GM12878 (cell line): ENCODE data around the gene CSN1S1. TPM values are rescaled to one million over a fixed set of nuclear protein-coding genes. Genes with fewer than 3 reads are reported as not detected.
"Not testable (repeated sequence)": the region's sequence is repeated elsewhere in the genome, so short reads cannot be mapped to it uniquely, and the experiment has no call there.

ENCODE experiments used
- ATAC-seq: fragments of 200-7000 bp; cut with Tn5 transposase; 3 replicates; pipeline ENCODE4 v1.9.1; 2020; ENCODE audit warnings: mild to moderate bottlenecking, moderate library complexity
- BruUV-seq: library from RNA; stranded (reverse); fragments of 400-500 nt; replicated peaks from 2 replicates; lab custom pipeline; 2021; lab: Mats Ljungman, UMichigan
- CTCF ChIA-PET: fragments of 300-600 bp; sonication (Branson Sonifier 250); formaldehyde crosslinking; extraction: SDS; loops from one replicate; lab custom pipeline; 2021; ENCODE audit warnings: inconsistent platforms; lab: Yijun Ruan, JAX
- POLR2A ChIA-PET: fragments of 350-600 bp; formaldehyde crosslinking; extraction: SDS; loops from one replicate; lab custom pipeline; 2021; ENCODE audit warnings: inconsistent platforms; lab: Charles Lee
- RAD21 ChIA-PET: fragments of 300-600 bp; sonication (Branson Sonifier 250); formaldehyde crosslinking; loops from one replicate; lab custom pipeline; 2023; ENCODE audit warnings: antibody characterized with exemption; ENCODE audit not compliant: unreplicated experiment; lab: Charles Lee
- SMC1A ChIA-PET: fragments of 300-600 bp; sonication (Branson Sonifier 250); formaldehyde crosslinking; loops from one replicate; lab custom pipeline; 2023; ENCODE audit not compliant: unreplicated experiment, uncharacterized antibody; lab: Charles Lee
- DNase-seq: peaks from one replicate; pipeline ENCODE4 v3.0.0-alpha.2; 2011; ENCODE audit warnings: low read depth, low spot score
- FAIRE-seq: peaks from 3 replicates; lab custom pipeline; 2011; peaks lifted over from hg19 to GRCh38; lab: Jason Lieb, UNC
- H2AFZ ChIP-seq: 2 replicates; pipeline ENCODE4 v1.6.0; 2011; ENCODE audit warnings: low read depth, low read length, control low read depth; ENCODE audit not compliant: control insufficient read depth
- H3K27ac ChIP-seq: 2 replicates; pipeline ENCODE4 v1.5.1; 2011; ENCODE audit warnings: control low read depth; ENCODE audit not compliant: control insufficient read depth, insufficient read depth
- H3K27me3 ChIP-seq, 2 experiments: replicated peaks in 1 of 2; 2 replicates each; pipeline versions ENCODE4 v1.6.0 to v1.6.1; 2011; ENCODE audit warnings: low read length in 1 of 2; ENCODE audit not compliant: control insufficient read depth in 2 of 2, insufficient read depth in 2 of 2
- H3K36me3 ChIP-seq, 2 experiments: 2 replicates each; pipeline ENCODE4 v1.5.1; 2011; ENCODE audit warnings: low read length in 1 of 2; ENCODE audit not compliant: control insufficient read depth in 2 of 2, insufficient read depth in 2 of 2
- H3K4me1 ChIP-seq: 2 replicates; pipeline ENCODE4 v1.6.1; 2011; ENCODE audit warnings: mild to moderate bottlenecking, low read length, moderate library complexity, mixed read lengths; ENCODE audit not compliant: control insufficient read depth, insufficient read depth
- H3K4me2 ChIP-seq: 2 replicates; pipeline ENCODE4 v1.6.0; 2011; ENCODE audit warnings: control low read depth; ENCODE audit not compliant: control insufficient read depth, insufficient read depth
- H3K4me3 ChIP-seq: fragments of 200-600 bp; sonication (generic); 2 replicates; pipeline ENCODE4 v1.5.1; 2016
- H3K79me2 ChIP-seq: 2 replicates; pipeline ENCODE4 v1.6.0; 2011; ENCODE audit warnings: low read length; ENCODE audit not compliant: control insufficient read depth, insufficient read depth
- H3K9ac ChIP-seq: 2 replicates; pipeline ENCODE4 v1.8.0; 2011; ENCODE audit warnings: low read length, control low read depth, mixed read lengths; ENCODE audit not compliant: control insufficient read depth, insufficient read depth
- H3K9me3 ChIP-seq: replicated peaks from 3 replicates; pipeline ENCODE4 v1.5.1; 2011; ENCODE audit warnings: mild to moderate bottlenecking, low read length; ENCODE audit not compliant: control insufficient read depth, insufficient read depth
- H4K20me1 ChIP-seq: 2 replicates; pipeline ENCODE4 v1.6.0; 2011; ENCODE audit not compliant: control insufficient read depth, insufficient read depth
- POU2F2 ChIP-seq: IDR thresholded peaks from 3 replicates; pipeline ENCODE4 v1.6.1; 2011; ENCODE audit warnings: low read depth, mild to moderate bottlenecking, low read length, borderline replicate concordance
- PRDM15 ChIP-seq: fragments of 450-650 bp; formaldehyde crosslinking; IDR thresholded peaks from 2 replicates; pipeline ENCODE4 v1.4.0; 2020; ENCODE audit warnings: mild to moderate bottlenecking, moderate library complexity
- SUPT20H ChIP-seq: IDR thresholded peaks from 2 replicates; pipeline ENCODE4 v1.6.1; 2011; ENCODE audit warnings: low read depth, mild to moderate bottlenecking, low read length, moderate library complexity, borderline replicate concordance; ENCODE audit not compliant: control insufficient read depth
- WGBS: methylation state at CpG from one replicate; pipeline ENCODE4 v1.1.6; 2016; ENCODE audit warnings: low lambda C conversion rate; ENCODE audit not compliant: insufficient replicate concordance, insufficient coverage; ENCODE audit errors: missing lambda C conversion rate; 5-methylcytosine and 5-hydroxymethylcytosine counted together
- in situ Hi-C: fragments of 300-500 bp; cut with MboI; formaldehyde crosslinking; loops from 9 replicates; pipeline ENCODE4 v1.14.3; 2018; ENCODE audit warnings: mixed read lengths
- intact Hi-C: fragments of 100-400 bp; cut with micrococcal nuclease; formaldehyde crosslinking; loops from one replicate; pipeline ENCODE4 v1.14.2; 2022; ENCODE audit not compliant: unreplicated experiment
- polyA plus RNA-seq, 11 experiments: library from polyadenylated mRNA; depleted of rRNA in 4 of 11; unstranded in 6 of 11; stranded (reverse) in 5 of 11; fragments of >200 nt; fragmentation: Nextera tagmentation in 4 of 11; fragmentation: Illumina TruSeq in 1 of 11; extraction: Ambion mirVana in 4 of 11; extraction: Trizol in 1 of 11; gene quantifications; 1 replicate in 1 of 11; 2 replicates in 10 of 11; pipeline versions ENCODE4 v1.2.1 to v1.2.3, GENCODE V29; 2011 to 2016; ENCODE audit warnings: inconsistent platforms in 2 of 11, missing spikeins in 2 of 11, low read depth in 1 of 11
- total RNA-seq, 4 experiments: library from RNA; depleted of rRNA in 3 of 4; stranded (reverse); fragments of >200 nt in 3 of 4; fragmentation: Illumina TruSeq in 1 of 4; extraction: Trizol in 1 of 4; gene quantifications; 2 replicates each; pipeline versions ENCODE4 v1.2.1 to v1.2.3, GENCODE V29; 2013 to 2021

CSN1S1 gene
- total and polyA plus RNA-seq, 10 of the 15 experiments (the other 5 are each of a cell fraction or from before 2014, with no cell fraction given), result not detected

GRCh38 chr4:69920874-69921273 is 10.0 kb upstream of the CSN1S1 start:
- FAIRE-seq, result no peak
- WGBS, result 13% methylated on average over 4 of the region's 4 CpGs
- RAD21 ChIA-PET, result no interaction called here
- H3K9me3 ChIP-seq, result no peaks in the 10 kb centered on the region
- no peak for TF ChIP-seq PRDM15 (CRISPR knock-in tag)
- TF ChIP-seq POU2F2, result no peak
- no peak for TF ChIP-seq SUPT20H
- TF ChIP-seq, all 136 proteins: peak for 0
- Histone ChIP-seq H3K4me3 (no peak overlapping the region), H3K27me3 (no peaks in the 10 kb centered on the region), H3K36me3 (no peaks in the 10 kb centered on the region), H3K27ac (no peak overlapping the region), H3K9ac (no peak overlapping the region), H3K4me1 (no peaks in the 10 kb centered on the region), H2AFZ (no peak overlapping the region), H3K4me2 (no peak overlapping the region), H4K20me1 (no peaks in the 10 kb centered on the region), H3K79me2 (no peaks in the 10 kb centered on the region)
- in situ Hi-C loops (no loop called here), intact Hi-C loops (no loop called here)
- POLR2A ChIA-PET, result no interaction called here
- BruUV-seq, result no TSS peak
- CTCF ChIA-PET, result no interaction called here
- DNase-seq (no peak), ATAC-seq (no peak)
- SMC1A ChIA-PET, result no interaction called here

- 72% methylated on average over 32 of the region's 33 CpGs for WGBS
- H3K4me2 ChIP-seq, H3K4me3 ChIP-seq, H3K27me3 ChIP-seq, H3K9me3 ChIP-seq, H3K4me1 ChIP-seq, H2AFZ ChIP-seq, H3K27ac ChIP-seq, SMC1A ChIA-PET, FAIRE-seq, H3K9ac ChIP-seq, H3K36me3 ChIP-seq, BruUV-seq, H4K20me1 ChIP-seq, RAD21 ChIA-PET, H3K79me2 ChIP-seq, DNase-seq, CTCF ChIA-PET, in situ Hi-C loops, POLR2A ChIA-PET, intact Hi-C loops, ATAC-seq: not testable (repeated sequence)
Observed at GRCh38 chr4:69923782-69924410, 7.0 kb upstream of the CSN1S1 start.
